ENCODE measurements around the gene ZSCAN10.

ZSCAN10 gene

GRCh38 chr16:3046641-3047386, 52.3 kb downstream of the ZSCAN10 start:
- DNase-seq (ENCODE audit: low read depth): no peak

- DNase-seq (ENCODE audit: low read depth): no peak
Measured at GRCh38 chr16:3045758-3046640, 53.1 kb downstream of the ZSCAN10 start, which contains the start of gene MMP25. TSS of gene MMP25 (plus strand) at chr16:3046561. CDS start at chr16:3046918, 357 bp downstream.

- DNase-seq (ENCODE audit: low read depth): no peak
Measured at GRCh38 chr16:3044708-3045107, 54.4 kb downstream of the ZSCAN10 start.

GRCh38 chr16:3042376-3042775, 56.7 kb downstream of the ZSCAN10 start:
- no peak for DNase-seq (ENCODE audit: low read depth)

- no peak for DNase-seq (ENCODE audit: low read depth)
Measured at GRCh38 chr16:3038896-3039295, 60.2 kb downstream of the ZSCAN10 start.

All from activated T-cell treated with anti-CD3 and anti-CD28 coated beads for 24 hours (primary cell).